Measurements from ENCODE around the gene THADA. TPM values are rescaled to one million over a fixed set of nuclear protein-coding genes. Genes with fewer than 3 reads are reported as not detected.

Gene THADA
- total RNA-seq, 1 experiment from 2014 or later = 20.1 TPM

DNA sequence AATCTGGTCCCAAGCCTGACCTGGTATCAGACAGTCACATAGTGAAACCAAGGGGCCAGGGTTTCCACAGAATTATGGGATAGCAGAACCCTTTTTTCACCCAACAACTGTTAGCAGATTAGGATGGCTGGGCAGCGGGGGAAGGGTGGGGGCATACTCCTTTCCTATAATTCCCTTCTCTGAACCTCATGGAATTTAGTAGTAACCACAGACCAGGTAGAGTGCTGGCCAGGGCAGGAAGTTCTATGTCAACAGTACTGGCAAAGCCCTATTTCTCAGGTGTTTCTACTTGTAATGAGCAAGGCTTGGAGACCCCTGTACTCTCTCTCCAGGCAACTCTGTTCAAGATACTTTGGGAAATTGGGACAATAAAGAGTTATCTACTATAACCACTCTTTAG lies 174.6 kb downstream of the THADA start:
- H2BK15ac ChIP-seq (ENCODE audit: low read depth, low read length) = no peak overlapping the region

More for the DNA sequence above, 174.6 kb downstream of the THADA start:
- no peak overlapping the region for H4K5ac ChIP-seq (ENCODE audit: insufficient read length, low read depth, low read length)
- no peak overlapping the region for H2BK5ac ChIP-seq (ENCODE audit: insufficient read length, low read length)
- H3K79me1 ChIP-seq (ENCODE audit: insufficient read depth, low read depth, low read length, poor library complexity, severe bottlenecking) = no peaks in the 10 kb centered on the region
- no peaks in the 10 kb centered on the region for H3K36me3 Mint-ChIP-seq (ENCODE audit: insufficient read depth in 1 of 3, low read depth in 3 of 3)
- H3K27ac Mint-ChIP-seq = no peak overlapping the region
- no peak overlapping the region for H3K56ac ChIP-seq (ENCODE audit: insufficient read length, low read depth, low read length)
- H2BK120ac ChIP-seq (ENCODE audit: low read depth, low read length, poor library complexity, severe bottlenecking) = no peak overlapping the region
- H3K23ac ChIP-seq (ENCODE audit: insufficient read length, low read depth, low read length) = no peak overlapping the region
- H2AK5ac ChIP-seq (ENCODE audit: insufficient read length, low read length) = no peak overlapping the region
- no peaks in the 10 kb centered on the region for H3K79me2 ChIP-seq (ENCODE audit: insufficient read depth, low read length)
- no peak overlapping the region for H3K4ac ChIP-seq (ENCODE audit: low read depth, low read length)
- H3K9ac ChIP-seq (ENCODE audit: extremely low read depth, insufficient read length, low read length) = no peak overlapping the region
- no peak overlapping the region for H2AFZ ChIP-seq (ENCODE audit: low read length)
- H3K9me3 Mint-ChIP-seq = no peaks in the 10 kb centered on the region
- H2BK20ac ChIP-seq (ENCODE audit: low read depth, low read length, poor library complexity, severe bottlenecking) = no peak overlapping the region
- no peaks in the 10 kb centered on the region for H3K9me3 ChIP-seq (ENCODE audit: control insufficient read depth, low read depth, low read length)
- no peak overlapping the region for H4K91ac ChIP-seq (ENCODE audit: insufficient read length, low read depth, low read length)
- H3K4me1 Mint-ChIP-seq = no peaks in the 10 kb centered on the region
- no peak overlapping the region for H3K27ac ChIP-seq (ENCODE audit: insufficient read length, low read depth, low read length)
- H2BK12ac ChIP-seq (ENCODE audit: insufficient read length, low read depth, low read length) = no peak overlapping the region
- no peak overlapping the region for H3K14ac ChIP-seq (ENCODE audit: insufficient read depth, low read length)
- H3K27me3 ChIP-seq (ENCODE audit: insufficient read depth, low read length) = no peaks in the 10 kb centered on the region
- H3T11ph ChIP-seq (ENCODE audit: low read length) = no peak overlapping the region
- no peak for DNase-seq
- H3K23me2 ChIP-seq (ENCODE audit: insufficient read length, low read depth, low read length, poor library complexity, severe bottlenecking) = no peaks in the 10 kb centered on the region
- H4K8ac ChIP-seq (replicated peaks; ENCODE audit: insufficient read length, low read depth, low read length) = no peak overlapping the region
- no peak overlapping the region for H3K4me2 ChIP-seq (ENCODE audit: insufficient read depth, insufficient read length, low read length)
- no peak overlapping the region for H3K18ac ChIP-seq (ENCODE audit: insufficient read length, low read depth, low read length)
- 0 out of 2 replicates have a peak, but pooled peaks cover 2% of the 10 kb centered on the region for H3K4me1 ChIP-seq (ENCODE audit: insufficient read depth, low read length)
- no peaks in the 10 kb centered on the region for H4K20me1 ChIP-seq (ENCODE audit: control insufficient read depth, insufficient read depth, insufficient read length)
- WGBS (ENCODE audit: extremely low coverage, insufficient read length, low lambda C conversion rate) = no CpG with 5 or more reads among the region's 1 CpG
- H3K4me3 Mint-ChIP-seq = no peak overlapping the region
- H3K27me3 Mint-ChIP-seq (ENCODE audit: low read depth) = no peaks in the 10 kb centered on the region
- TF ChIP-seq, protein P1, sequence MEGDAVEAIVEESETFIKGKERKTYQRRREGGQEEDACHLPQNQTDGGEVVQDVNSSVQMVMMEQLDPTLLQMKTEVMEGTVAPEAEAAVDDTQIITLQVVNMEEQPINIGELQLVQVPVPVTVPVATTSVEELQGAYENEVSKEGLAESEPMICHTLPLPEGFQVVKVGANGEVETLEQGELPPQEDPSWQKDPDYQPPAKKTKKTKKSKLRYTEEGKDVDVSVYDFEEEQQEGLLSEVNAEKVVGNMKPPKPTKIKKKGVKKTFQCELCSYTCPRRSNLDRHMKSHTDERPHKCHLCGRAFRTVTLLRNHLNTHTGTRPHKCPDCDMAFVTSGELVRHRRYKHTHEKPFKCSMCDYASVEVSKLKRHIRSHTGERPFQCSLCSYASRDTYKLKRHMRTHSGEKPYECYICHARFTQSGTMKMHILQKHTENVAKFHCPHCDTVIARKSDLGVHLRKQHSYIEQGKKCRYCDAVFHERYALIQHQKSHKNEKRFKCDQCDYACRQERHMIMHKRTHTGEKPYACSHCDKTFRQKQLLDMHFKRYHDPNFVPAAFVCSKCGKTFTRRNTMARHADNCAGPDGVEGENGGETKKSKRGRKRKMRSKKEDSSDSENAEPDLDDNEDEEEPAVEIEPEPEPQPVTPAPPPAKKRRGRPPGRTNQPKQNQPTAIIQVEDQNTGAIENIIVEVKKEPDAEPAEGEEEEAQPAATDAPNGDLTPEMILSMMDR (conservative IDR thresholded peaks at IDR 0.05) = no peak

Measured in H9 (cell line).